ENCODE data around the gene CACUL1.

CACUL1 gene

GRCh38 chr10:118635674-118636402, 118.9 kb downstream of the CACUL1 start:
- no peak for DNase-seq

DNA sequence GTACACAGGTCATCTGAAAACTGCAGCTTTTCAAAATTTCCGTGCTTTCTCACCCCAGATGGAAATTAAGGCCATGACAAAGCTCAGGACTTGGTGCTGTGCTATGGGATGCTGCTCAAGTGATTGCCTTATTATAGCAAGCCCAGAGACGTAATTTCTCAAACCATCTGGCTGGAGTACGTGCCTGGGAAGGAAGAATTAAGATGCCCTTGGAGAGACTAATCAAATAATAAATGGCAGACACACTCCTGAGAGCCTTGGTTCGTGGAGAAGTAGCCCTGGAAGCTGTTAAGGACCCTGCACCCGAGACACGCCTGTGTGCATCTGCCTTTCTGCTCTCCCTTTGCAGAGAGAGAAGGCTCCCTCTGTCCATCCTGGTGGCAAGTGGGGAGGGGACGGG, 121.0 kb downstream of the CACUL1 start:
- DNase-seq: no peak

DNA sequence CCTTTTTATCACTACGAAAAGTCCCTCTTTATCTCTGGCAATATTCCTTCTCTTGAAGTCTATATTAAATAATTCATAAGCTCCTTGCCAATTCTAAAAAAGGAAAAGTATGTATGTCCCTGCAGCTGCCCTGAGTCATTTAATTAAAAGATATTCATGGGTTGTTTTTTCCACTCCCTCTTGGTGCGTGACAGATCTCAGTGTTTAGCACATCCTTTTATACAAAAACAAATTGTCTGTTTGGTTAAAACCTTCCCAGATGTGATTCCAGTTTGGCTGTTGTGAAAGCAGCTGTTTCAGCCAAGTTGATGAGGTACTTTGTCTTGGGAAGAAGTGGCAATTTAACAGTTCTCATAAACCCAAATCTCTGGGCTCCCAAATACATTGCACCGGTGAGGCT, 125.6 kb downstream of the CACUL1 start:
- DNase-seq: no peak

DNA sequence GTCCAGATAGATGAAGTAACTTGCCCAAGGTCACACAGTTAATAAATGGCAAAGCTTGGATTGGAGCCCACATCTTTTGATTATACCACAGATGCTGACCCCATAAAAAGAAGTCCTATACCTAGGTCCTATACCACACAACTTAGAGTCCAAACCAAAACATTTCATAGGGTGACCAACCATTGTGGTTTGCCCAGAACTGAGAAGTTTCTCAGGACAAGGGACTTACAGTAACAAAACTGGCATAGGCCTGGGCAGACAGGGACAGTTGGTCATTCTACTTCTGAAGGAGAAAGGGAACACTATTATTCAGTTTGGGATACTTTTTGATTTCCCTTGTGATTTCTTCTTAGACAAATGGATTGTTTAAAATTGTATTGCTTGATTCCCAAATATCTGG, 126.4 kb downstream of the CACUL1 start:
- DNase-seq: no peak

GRCh38 chr10:118626953-118627352, 127.8 kb downstream of the CACUL1 start:
- DNase-seq: no peak
